HK-2 (cell line): ENCODE results near the gene MAB21L2.
"Not testable (repeated sequence)": the region's sequence is repeated elsewhere in the genome, so short reads cannot be mapped to it uniquely, and the experiment has no call there.

ENCODE experiments used
- DNase-seq: peaks from one replicate; pipeline ENCODE4 v3.0.0-alpha.2; 2018; ENCODE audit not compliant: unreplicated experiment

The MAB21L2 gene

DNA sequence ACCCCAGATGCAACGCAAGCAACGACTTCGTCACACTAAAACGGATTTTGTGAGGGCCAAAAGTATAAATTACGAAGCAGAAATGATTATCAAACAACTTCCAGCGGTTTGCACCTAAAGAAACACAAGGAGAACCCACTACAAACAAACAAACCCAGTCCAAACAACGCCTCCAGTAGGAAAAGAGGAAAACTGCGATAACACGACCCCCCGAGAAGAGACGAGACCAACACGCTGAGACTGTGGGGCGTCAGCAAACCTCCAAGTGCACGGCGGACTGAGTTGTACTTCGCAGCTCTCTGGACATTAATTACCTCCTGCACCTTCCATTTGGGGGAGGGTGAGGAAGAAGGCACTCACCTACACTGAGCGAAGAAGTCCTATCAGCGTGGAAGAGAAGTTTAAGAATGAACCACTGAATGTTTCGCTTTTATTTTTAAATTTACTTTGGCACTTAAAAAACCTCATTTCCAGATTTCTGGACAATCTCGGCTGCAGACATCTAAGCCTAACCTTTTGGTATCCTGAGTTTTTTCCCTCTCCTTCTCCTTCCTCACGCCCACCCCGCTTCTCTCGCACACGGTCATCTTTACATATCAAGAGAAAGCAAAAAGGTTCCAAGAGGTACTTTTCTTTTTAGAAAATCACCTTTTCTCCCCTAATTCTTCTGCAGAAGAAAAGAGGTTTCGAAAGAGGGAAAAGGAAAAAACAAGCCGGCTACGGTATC, at the start of gene MAB21L2:
Gene MAB21L2 (plus strand): TSS at position 6 of the 727 bp plus-strand sequence. CDS start 879 bp downstream, outside the sequence.
- no peak for DNase-seq

GRCh38 chr4:150533673-150534072, 48.3 kb upstream of the MAB21L2 start:
- DNase-seq = no peak

DNA sequence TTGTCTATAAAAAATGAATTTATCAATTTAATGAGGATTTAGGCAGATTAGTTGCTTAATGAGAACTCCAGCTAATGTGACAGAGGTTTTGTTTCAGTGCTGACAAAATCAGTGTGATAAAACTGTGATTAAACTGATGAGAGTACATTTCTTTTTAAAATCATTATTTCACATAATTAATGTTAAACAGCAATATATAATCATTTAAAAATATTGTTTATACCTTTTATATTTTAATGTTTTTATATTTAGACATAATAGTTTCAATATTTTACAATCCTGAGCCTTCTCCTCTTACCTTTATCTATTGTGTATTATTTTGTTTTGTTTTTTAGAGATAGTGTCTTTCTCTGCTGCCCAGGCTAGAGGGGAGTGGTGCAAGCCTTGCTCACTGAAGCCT, 47.1 kb upstream of the MAB21L2 start:
- DNase-seq = no peak

- not testable (repeated sequence) for DNase-seq
Observed at GRCh38 chr4:150537911-150538310, 44.0 kb upstream of the MAB21L2 start.

DNA sequence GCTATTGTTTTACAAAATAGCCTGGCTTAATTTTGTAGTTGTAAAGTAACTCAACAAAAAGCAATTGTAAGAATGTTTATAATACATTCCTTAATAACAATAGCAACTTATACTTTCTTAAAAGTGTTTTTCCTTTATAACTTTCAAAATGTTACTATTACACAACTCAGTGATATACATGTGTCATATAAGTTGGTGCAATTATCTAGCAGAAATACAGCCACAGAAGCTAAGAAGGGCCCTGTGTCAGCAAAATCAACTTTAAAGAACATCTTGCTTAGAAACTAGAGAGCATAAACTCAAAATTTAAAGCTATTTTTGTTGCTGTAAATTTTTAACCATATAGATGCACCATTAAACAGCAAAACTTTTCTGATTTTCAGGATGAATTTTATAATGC, 41.4 kb upstream of the MAB21L2 start:
- DNase-seq = no peak

DNA sequence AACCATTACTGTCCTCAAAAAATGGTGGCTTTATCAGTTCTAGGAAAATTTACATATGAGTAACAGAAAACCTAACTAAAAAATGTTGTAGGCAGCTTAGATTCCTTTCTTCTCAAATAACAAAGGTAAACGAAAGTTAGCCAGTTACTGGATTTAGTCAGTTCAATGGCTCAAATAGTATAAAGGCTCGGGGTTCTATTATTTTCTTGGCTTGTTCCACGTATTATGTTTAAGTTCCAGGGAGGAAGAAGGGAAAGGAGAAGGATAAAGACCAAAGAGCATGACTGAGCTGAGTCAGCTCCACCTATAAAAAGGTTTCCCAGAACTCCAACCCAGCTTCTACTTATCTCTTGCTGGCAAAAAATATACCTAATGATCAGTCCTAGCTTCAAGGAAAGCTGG, 41.0 kb upstream of the MAB21L2 start:
- DNase-seq = no peak

DNA sequence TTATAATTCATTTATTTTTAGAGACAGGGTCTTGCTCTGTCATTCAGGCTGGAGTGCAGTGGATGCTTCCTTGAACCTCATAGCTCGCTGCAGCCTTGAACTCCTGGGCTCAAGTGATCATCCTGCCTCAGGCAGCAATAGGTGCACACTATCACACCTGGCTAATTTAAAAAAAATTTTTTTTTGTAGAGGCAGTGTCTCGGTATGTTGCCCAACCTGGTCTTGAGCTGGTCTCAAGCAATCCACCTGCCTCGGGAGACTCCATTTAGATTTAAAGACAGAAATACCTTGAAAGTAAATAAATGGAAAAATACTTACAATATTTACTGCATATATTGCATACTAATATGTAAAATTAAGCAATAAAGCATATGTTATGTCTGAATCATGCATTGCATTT, 40.3 kb upstream of the MAB21L2 start:
- DNase-seq = no peak

GRCh38 chr4:150543042-150543441, 38.9 kb upstream of the MAB21L2 start:
- DNase-seq = no peak

DNA sequence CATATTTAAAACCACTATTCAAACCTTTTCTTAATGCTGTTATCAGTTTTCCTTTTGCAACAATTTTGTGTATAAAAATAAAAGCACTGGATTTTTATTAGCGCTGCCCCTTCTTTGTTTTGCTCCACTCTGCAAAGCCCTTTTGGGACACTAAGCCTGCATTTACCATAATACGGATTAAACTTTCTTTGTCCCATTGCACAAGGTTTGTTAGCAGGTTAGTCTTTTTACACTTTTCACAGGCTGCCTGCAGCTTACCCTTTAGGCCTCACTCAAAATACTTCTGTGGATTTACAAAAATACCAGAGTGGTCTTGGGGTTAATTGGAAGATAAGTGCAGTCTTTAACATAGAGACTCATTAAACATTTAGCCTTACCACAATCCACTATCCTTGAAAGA, 35.7 kb upstream of the MAB21L2 start:
- no peak for DNase-seq

- no peak for DNase-seq
Observed at GRCh38 chr4:150547154-150547838, 34.7 kb upstream of the MAB21L2 start.

DNA sequence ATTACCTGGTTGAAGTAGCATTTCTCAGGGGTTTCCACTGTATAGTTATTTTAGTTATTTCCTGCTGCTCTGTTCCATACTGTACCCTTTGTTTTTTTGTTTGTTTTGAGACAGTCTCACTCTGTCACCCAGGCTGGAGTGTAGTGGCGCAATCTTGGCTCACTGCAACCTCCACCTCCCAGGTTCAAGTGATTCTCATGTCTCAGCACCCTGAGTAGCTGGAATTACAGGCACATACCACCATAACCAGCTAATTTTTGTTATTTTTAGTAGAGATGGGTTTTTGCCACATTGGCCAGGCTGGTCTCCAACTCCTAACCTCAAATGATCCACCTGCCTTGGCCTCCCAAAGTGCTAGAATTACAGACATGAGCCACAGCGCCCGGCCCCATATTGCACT, 24.1 kb upstream of the MAB21L2 start:
- not testable (repeated sequence) for DNase-seq

GRCh38 chr4:150561143-150561737, 20.7 kb upstream of the MAB21L2 start:
- DNase-seq = no peak

DNA sequence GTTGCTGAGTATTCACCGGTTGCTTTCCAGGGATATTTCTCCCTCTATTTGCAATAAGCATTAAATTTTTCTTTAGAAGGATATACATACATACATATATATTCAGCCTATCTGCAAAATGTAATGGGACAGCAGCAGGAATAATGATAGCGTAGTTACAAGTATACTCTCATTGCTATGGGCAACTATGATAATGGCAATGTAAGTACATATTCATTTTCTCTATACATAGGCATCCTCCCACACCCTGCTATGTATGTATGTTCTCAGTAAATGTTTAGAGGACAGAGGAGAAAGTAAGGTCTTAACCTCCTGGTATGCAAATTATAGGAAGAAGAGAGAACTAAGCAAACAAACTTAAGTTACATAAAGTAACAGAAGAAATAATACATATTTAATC, 19.7 kb upstream of the MAB21L2 start:
- DNase-seq = no peak

GRCh38 chr4:150562751-150563150, 19.2 kb upstream of the MAB21L2 start:
- no peak for DNase-seq

- DNase-seq = not testable (repeated sequence)
Observed at GRCh38 chr4:150564967-150565366, 17.0 kb upstream of the MAB21L2 start.

GRCh38 chr4:150567070-150567469, 14.9 kb upstream of the MAB21L2 start:
- no peak for DNase-seq

GRCh38 chr4:150569384-150569987, 12.5 kb upstream of the MAB21L2 start:
- DNase-seq = peak; percentile 10

DNA sequence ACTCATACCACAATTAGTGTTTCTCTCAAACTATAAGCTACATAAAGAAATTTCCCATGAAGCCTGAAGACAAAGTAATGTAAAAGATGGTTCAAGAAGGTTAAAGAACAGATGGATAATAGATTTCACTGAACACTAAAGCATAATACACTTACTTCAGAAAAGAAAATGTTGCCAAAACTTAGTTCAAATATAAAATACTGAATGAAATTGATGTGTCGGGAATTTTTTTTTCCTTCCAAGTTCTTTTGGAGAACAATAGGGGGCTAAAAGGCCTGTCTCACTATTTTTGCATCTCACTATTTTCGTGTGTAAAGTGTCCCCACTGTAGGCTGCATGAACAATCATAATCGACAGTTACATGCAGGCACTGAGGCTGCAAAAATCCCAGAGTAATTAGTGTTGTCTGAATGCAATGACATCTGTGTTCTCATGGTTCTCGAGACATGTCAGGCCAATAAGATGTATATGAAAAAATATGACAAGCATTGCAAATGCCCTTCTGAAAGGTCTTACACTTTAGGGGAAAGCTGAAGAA, 11.9 kb upstream of the MAB21L2 start:
- no peak for DNase-seq

DNA sequence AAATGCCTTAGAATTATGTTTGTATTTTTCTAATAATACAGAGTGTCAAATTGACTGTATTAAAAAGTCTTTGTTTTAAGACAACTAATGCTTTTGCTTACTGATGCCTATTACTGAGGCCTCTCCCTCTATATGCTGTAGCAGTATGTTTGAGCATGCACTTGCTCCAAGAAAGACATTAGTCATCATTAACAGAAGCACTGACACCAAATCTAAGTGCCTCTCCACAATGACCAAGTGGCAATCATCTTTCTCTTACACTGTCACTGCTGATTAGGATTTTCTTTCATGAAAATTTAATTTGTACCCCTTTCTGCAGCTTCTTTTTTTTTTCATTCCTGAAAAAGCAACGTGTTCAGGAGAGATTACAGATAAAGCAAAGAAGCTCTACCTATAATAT, 11.1 kb upstream of the MAB21L2 start:
- no peak for DNase-seq

- DNase-seq = no peak
Observed at GRCh38 chr4:150572704-150573504, 9.0 kb upstream of the MAB21L2 start.

GRCh38 chr4:150573534-150573933, 8.4 kb upstream of the MAB21L2 start:
- no peak for DNase-seq

- DNase-seq = no peak
Observed at GRCh38 chr4:150574678-150575077, 7.3 kb upstream of the MAB21L2 start.
